Smooth muscle cell (in vitro differentiated cells): ENCODE data around the gene VASH1. TPM values are rescaled to one million over a fixed set of nuclear protein-coding genes. Genes with fewer than 3 reads are reported as not detected.

Experiments used
- DNase-seq: peaks from one replicate; lab custom pipeline; 2025; ENCODE audit not compliant: unreplicated experiment; lab: John Stamatoyannopoulos, UW
- H2AFZ ChIP-seq: fragments of 200-600 bp; sonication (generic); 2 replicates; pipeline ENCODE4 v1.6.0; 2016; ENCODE audit warnings: antibody characterized with exemption, low read depth, mild to moderate bottlenecking
- H3F3A ChIP-seq: fragments of 200-600 bp; sonication (generic); 2 replicates; pipeline ENCODE4 v1.6.0; 2017; ENCODE audit warnings: antibody characterized with exemption, low read depth
- H3K27ac ChIP-seq: fragments of 200-600 bp; sonication (generic); 2 replicates; pipeline ENCODE4 v1.5.1; 2016; ENCODE audit warnings: low read depth, mild to moderate bottlenecking
- H3K27me3 ChIP-seq: fragments of 200-600 bp; sonication (generic); 2 replicates; pipeline ENCODE4 v1.6.1; 2016; ENCODE audit warnings: low read depth, mild to moderate bottlenecking
- H3K36me3 ChIP-seq: fragments of 200-600 bp; sonication (generic); 2 replicates; pipeline ENCODE4 v1.5.1; 2016; ENCODE audit warnings: low read depth
- H3K4me1 ChIP-seq: fragments of 200-600 bp; sonication (generic); 2 replicates; pipeline ENCODE4 v1.5.1; 2016; ENCODE audit warnings: low read depth
- H3K4me2 ChIP-seq: fragments of 200-600 bp; sonication (generic); 2 replicates; pipeline ENCODE4 v1.6.0; 2016; ENCODE audit warnings: mild to moderate bottlenecking
- H3K4me3 ChIP-seq: fragments of 200-600 bp; sonication (generic); 2 replicates; pipeline ENCODE4 v1.5.1; 2016; ENCODE audit warnings: mild to moderate bottlenecking
- H3K79me2 ChIP-seq: fragments of 200-600 bp; sonication (generic); 2 replicates; pipeline ENCODE4 v1.6.0; 2016; ENCODE audit warnings: low read depth, mild to moderate bottlenecking
- H3K9ac ChIP-seq: fragments of 200-600 bp; sonication (generic); 2 replicates; pipeline ENCODE4 v1.6.0; 2016; ENCODE audit warnings: low read depth
- H3K9me3 ChIP-seq: fragments of 200-600 bp; sonication (generic); replicated peaks from 2 replicates; pipeline ENCODE4 v1.5.1; 2016; ENCODE audit warnings: low read depth
- H4K20me1 ChIP-seq: fragments of 200-600 bp; sonication (generic); 2 replicates; pipeline ENCODE4 v1.6.0; 2016; ENCODE audit warnings: low read depth
- WGBS: methylation state at CpG from one replicate; pipeline ENCODE4 v1.1.7; 2016; ENCODE audit warnings: low lambda C conversion rate; 5-methylcytosine and 5-hydroxymethylcytosine counted together
- polyA plus RNA-seq: library from polyadenylated mRNA; unstranded; fragments of >200 nt; fragmentation: Nextera tagmentation; extraction: Ambion mirVana; gene quantifications from 2 replicates; pipeline ENCODE4 v1.2.1, GENCODE V29; 2016
- total RNA-seq: library from RNA; depleted of rRNA; stranded (reverse); fragments of >200 nt; gene quantifications from 2 replicates; pipeline ENCODE4 v1.2.3, GENCODE V29; 2014
- TF ChIP-seq, protein P1 (sequence below): fragments of 200-600 bp; sonication (generic); IDR thresholded peaks from 2 replicates; pipeline ENCODE4 v1.5.1; 2017; ENCODE audit warnings: borderline replicate concordance, mild to moderate bottlenecking, antibody characterized with exemption; ENCODE audit not compliant: insufficient read depth, poor library complexity, severe bottlenecking

The VASH1 gene
- total and polyA plus RNA-seq, 2 experiments from 2014 or later = 23.8 to 39.3 TPM

DNA sequence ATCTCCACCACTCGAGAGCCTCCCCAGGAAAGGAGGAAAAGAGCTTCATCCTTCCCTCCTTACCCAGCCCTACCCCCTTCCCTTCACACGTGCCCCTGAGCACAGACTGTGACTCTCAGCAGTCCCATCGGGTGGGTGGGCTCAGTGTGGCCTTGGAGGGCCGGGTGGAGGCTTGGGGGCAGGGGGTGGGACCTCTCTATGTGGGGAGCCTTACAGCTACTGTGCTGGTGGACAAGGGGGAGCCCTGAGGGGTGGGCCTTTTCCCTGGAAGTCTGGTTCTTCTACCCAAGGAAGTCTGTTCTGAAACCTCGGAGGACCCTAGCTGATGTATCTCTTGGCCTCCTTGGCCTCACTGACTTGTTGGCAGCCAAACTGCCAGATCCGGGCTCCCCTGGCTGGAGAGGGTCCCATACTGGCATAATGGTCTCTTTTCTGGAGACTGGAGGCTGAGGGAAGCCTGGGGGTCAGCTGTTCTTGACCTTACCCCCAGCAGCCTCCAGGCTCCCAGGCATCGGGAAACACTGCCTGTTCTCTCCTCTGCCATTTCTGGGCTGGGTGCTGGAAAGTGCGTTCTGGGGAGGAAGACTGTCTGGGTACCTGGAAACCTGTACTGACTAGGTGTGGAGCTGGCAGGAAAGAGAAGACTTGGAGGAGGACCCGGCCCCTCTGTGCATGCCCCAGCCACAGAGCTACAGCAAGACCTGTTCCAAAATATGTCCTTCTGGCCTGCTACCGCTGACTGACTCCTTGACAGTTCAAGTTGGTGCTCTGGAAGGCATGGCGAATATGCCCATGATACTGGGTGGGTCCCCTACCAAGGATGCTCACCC, 7.6 kb downstream of the VASH1 start:
- WGBS = 65% methylated on average over 11 of the region's 11 CpGs
- no peaks in the 10 kb centered on the region for H3K27me3 ChIP-seq
- H4K20me1 ChIP-seq = peaks cover 23% of the 10 kb centered on the region
- TF ChIP-seq, protein P1, sequence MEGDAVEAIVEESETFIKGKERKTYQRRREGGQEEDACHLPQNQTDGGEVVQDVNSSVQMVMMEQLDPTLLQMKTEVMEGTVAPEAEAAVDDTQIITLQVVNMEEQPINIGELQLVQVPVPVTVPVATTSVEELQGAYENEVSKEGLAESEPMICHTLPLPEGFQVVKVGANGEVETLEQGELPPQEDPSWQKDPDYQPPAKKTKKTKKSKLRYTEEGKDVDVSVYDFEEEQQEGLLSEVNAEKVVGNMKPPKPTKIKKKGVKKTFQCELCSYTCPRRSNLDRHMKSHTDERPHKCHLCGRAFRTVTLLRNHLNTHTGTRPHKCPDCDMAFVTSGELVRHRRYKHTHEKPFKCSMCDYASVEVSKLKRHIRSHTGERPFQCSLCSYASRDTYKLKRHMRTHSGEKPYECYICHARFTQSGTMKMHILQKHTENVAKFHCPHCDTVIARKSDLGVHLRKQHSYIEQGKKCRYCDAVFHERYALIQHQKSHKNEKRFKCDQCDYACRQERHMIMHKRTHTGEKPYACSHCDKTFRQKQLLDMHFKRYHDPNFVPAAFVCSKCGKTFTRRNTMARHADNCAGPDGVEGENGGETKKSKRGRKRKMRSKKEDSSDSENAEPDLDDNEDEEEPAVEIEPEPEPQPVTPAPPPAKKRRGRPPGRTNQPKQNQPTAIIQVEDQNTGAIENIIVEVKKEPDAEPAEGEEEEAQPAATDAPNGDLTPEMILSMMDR = no peak
- H3K4me1 ChIP-seq = peaks cover 28% of the 10 kb centered on the region
- no peak overlapping the region for H2AFZ ChIP-seq
- H3K36me3 ChIP-seq = no peaks in the 10 kb centered on the region
- no peaks in the 10 kb centered on the region for H3K9me3 ChIP-seq
- H3K4me3 ChIP-seq = no peak overlapping the region
- peaks cover 44% of the 10 kb centered on the region for H3K79me2 ChIP-seq
- DNase-seq = no peak
- peak overlapping the region; percentile 85 for H3K27ac ChIP-seq
- peak overlapping the region; percentile 77 for H3K4me2 ChIP-seq
- H3K9ac ChIP-seq = peak overlapping the region; percentile 53
- peaks cover 14% of the 10 kb centered on the region for H3F3A ChIP-seq

DNA sequence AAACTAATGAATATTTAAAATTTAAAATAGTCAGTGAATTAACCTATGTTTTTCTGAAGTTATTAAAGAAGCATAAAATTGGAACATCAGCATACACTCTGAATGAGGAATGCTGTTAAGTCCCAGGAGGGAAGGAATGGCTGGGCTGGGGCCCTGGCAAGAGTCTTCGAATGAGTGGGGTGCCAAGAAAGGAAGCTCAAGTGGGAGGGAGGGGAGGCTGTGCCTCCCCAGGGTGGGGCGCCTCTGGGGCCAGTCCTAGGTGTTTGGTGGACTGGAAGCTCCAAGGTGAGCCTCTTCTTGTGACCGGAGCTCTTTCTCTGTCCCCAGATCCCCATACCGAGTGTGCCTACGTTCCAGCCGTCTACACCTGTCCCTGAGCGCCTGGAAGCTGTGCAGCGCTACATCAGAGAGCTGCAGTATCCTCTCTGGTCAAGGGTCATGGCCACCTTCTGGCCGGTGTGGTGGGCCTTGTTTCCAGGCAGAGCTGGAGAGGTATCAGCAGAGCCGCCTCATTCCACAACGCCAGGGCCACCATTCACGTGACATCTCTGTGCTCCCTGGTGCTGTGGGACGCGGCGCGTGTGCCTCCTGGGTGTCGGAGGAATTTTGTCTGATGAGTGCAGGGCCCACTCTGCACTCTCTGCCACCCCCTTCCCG, 8.5 kb downstream of the VASH1 start:
- Histone ChIP-seq H3K9me3 (no peaks in the 10 kb centered on the region), H2AFZ (no peak overlapping the region), H4K20me1 (peaks cover 17% of the 10 kb centered on the region), H3F3A (peaks cover 14% of the 10 kb centered on the region), H3K79me2 (peaks cover 38% of the 10 kb centered on the region), H3K4me1 (peaks cover 32% of the 10 kb centered on the region), H3K27ac (peak overlapping the region; percentile 85), H3K36me3 (no peaks in the 10 kb centered on the region), H3K4me2 (no peak overlapping the region), H3K27me3 (no peaks in the 10 kb centered on the region), H3K9ac (no peak overlapping the region), H3K4me3 (no peak overlapping the region)
- no peak for DNase-seq
- TF ChIP-seq, protein P1 = no peak
- WGBS = 93% methylated on average over 18 of the region's 18 CpGs

DNA sequence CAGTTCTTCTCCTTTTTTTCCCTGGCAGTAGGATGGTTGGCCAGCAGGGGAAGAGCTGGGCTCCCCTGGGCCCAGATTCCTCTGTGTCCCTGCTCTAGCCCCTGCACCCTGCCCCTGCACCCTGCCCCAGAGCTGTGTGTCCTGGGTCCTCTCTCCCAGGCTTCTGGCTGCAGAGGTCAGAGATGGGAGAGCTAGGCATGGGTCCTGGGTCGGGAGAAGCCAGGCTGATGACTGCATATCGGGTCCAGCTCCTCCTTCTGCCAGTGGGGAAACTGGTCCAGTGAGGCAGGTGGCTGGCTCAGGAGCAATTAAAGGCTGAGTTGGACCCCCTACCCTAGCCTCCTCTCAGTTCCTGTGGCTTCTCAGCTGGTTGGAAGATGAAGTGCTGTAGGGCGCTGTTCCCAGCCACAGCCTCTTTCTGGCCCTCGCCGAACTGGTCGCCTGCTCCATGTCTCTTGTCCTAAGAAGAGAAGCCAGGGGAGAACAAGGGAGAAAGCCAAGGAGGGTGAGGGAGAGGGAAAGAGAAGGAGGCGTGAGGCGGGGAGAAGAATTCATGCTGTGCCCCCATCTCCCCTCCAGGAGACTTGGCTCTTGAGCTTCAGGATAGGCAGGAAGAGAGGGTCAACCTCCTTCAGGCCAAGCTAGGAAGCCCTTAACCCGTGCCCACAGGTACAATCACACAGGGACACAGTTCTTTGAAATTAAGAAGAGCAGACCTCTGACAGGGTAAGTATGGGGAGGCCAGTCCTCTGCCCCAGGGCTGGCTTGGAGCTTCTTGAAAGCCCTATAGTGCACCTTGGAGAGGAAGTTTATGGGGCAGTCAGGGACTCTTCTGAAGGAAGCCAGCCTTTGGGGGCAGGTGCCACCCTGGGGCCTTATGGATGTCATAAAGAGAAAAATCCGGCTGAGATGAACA, 9.5 kb downstream of the VASH1 start:
- Histone ChIP-seq H3K4me1 (peaks cover 32% of the 10 kb centered on the region), H3K9ac (no peak overlapping the region), H3K4me3 (no peak overlapping the region), H3K27me3 (no peaks in the 10 kb centered on the region), H2AFZ (no peak overlapping the region), H3K9me3 (no peaks in the 10 kb centered on the region), H3K36me3 (no peaks in the 10 kb centered on the region), H3F3A (peaks cover 14% of the 10 kb centered on the region), H3K4me2 (no peak overlapping the region), H3K79me2 (peaks cover 28% of the 10 kb centered on the region), H4K20me1 (peaks cover 11% of the 10 kb centered on the region), H3K27ac (peak overlapping the region; percentile 95)
- TF ChIP-seq, protein P1 = no peak
- WGBS = 86% methylated on average over 10 of the region's 10 CpGs
- no peak for DNase-seq
